NCI-H1105 (cell line): Measurements from ENCODE around the gene CADPS.

Experiments used
- DNase-seq: peaks from one replicate; lab custom pipeline; 2025; lab: John Stamatoyannopoulos, UW

Gene CADPS

DNA sequence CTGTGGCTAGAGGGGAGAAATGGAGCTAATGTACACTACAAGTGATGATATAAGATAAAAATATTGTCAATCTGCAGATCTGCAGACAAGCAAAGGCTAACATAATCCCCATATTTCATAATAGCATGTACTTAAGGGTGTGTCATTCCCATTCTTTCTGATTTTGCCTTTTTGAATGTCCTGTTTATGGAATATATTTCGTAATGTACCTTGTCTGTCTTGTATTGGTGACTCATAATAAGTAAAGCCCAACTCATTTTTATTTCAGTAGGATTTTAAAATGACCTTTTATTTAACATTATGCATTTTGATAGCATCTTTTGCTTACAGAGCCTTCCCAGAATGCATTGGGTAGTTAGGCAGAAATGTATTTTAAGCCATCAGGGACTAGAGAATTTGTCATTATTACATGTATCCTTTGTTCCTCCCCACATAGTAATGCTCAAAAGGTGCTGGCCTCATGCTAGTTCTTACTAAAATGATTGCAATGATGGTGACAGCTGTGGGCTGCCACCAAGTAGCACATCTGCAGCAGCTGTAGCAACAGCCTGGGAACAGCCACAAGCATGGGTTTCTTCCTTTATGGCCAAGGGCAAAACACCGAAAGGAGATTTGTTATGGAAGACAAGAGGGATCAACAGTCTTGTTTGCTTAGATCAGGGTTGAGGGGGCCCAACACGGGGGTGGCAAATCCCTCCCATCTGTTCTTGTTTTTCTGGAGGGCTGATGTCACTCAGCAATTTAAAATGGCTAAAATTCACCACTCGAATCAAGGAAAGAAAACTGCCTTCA, 188.5 kb downstream of the CADPS start:
- no peak for DNase-seq

- no peak for DNase-seq
Measured at GRCh38 chr3:62682826-62683225, 192.4 kb downstream of the CADPS start.

GRCh38 chr3:62679988-62680387, 195.2 kb downstream of the CADPS start:
- DNase-seq = no peak

DNA sequence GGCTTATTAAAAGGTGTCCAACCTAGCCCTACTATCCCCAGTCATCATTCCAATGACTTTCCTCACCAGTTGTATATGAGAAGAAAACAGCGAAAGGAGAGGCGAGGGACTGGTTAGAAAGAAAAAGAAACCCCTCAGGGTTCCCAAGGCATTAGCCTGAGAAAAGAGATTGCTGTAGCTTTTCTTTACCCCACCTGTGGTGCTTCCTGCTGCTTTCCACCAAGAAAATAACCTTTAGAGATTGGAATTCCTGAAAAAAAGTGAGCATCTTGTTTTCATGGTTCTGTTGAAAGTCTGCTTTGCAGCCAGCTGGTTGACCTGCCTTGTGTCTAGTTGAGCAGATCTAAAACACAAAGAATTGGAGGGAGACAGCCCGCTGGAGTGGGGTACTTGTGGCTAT, 196.4 kb downstream of the CADPS start:
- DNase-seq = no peak

DNA sequence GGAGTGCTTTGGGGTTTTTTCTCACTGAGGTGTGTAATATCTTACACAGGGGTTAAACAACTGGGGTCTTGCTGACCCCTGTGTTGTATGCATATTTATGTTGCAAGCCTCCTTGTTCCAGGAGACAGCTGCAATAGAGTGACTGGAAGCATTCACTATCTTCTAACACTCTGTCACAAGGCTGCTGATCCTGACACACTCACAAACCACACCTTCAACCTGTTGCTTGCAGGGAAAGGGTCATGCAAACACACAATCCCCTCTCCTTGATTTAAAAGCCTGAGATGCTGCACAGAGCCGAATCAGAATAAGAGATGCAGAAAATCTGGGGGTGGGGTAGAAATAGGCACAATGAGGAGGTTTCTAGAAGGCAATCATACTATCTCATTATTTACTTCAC, 197.3 kb downstream of the CADPS start:
- DNase-seq = no peak

GRCh38 chr3:62676689-62677271, 198.4 kb downstream of the CADPS start:
- no peak for DNase-seq

DNA sequence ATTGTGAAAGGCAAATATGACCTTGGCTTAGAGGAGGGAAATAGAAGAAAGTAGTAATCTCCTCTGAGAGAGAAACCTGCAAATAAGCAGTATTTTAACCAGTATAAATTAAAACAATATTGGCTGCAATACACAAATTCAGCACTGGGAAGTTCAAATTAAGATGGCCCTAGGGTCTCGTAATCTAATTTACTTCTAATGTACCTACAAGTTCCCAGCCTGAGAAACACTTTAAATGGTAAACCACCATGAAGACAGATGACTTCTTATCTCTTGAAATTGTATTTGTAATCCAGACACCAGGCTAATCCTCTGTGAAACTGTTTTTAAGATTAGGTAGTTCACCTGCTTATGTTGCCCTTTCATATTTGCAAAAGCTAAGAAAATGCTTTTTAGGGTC, 199.7 kb downstream of the CADPS start:
- DNase-seq = no peak

GRCh38 chr3:62672988-62673313, 202.3 kb downstream of the CADPS start:
- DNase-seq = no peak

- no peak for DNase-seq
Measured at GRCh38 chr3:62672270-62672987, 202.8 kb downstream of the CADPS start.

DNA sequence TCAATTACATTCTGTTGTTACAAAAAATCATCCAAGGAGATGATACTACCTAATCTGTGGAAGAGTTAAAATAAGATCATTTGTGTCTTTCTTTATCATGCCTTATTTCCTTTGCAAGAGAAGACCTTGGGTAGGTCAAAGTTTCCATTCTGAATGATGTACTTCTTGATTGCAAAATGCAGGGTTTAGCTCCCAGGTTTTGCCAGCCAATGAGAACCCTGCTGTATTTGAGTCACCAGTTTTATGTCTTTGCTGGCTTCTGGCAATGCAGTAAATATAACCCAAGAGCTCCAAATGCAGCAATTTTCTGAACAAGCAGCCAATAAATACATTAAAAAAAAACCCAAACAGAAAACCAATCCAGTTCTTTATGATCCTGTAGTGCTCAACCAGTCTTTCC, 204.9 kb downstream of the CADPS start:
- DNase-seq = no peak

GRCh38 chr3:62669161-62669560, 206.1 kb downstream of the CADPS start:
- DNase-seq = no peak

GRCh38 chr3:62667714-62668113, 207.5 kb downstream of the CADPS start:
- DNase-seq = no peak

- DNase-seq = peak; percentile 3
Measured at GRCh38 chr3:62665627-62666437, 209.4 kb downstream of the CADPS start.

GRCh38 chr3:62662677-62663076, 212.5 kb downstream of the CADPS start:
- DNase-seq = no peak

- no peak for DNase-seq
Measured at GRCh38 chr3:62659660-62660059, 215.6 kb downstream of the CADPS start.

DNA sequence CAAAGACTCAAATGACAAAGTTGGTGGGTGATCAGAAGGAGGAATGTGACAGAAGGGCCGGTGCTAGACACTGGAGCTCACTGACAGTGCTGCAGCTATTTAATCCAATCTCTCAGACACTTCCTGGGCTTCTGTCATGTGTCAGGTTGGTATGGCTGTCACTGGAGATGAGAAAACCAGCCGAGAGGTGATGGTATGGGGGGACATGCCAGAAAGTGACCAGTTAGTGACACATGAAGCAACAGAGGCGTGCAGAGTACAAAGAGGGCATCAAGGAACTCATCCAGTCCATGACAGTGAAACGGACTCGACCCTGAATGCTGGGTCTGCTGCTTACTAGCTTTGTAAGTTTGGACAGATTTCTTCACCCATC, 219.5 kb downstream of the CADPS start:
- DNase-seq = no peak

- DNase-seq = no peak
Measured at GRCh38 chr3:62655056-62655690, 220.0 kb downstream of the CADPS start.

DNA sequence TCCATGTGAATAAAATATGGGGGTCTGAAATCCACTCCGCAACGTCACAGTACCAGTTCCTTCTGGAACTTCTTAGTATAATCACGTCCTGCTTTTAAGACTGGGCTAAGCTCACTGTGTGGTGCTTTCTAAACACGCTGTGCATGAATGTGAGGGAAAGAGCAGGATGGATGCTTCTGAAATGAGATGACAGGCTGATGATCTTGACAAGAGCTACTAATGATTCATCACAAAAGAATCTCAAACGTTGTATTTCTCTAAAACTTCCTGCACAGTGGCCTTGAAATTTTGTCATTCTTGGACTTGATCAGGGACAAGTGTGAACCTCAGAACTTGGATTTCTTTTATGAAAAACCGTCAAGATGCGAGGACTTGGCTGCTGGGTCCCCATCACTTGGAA, 221.4 kb downstream of the CADPS start:
- DNase-seq = no peak

DNA sequence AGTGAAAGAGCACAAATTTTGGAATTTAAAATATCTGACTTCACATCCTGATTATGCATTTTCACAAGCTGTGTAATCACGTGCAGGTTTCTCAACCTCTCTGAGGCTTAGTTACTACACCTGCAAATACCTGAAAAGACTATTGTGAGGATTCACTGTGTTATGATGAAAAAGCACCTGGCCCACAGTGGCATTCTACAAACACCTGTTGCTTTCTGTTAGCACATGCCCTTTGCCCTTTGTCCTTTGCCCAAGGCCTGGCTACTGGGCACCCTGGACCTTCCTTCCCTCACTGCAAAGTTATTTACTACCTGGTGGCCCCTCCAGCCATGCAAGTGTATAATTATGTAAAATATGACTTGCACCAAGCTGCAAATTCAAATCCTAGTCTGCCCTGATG, 227.5 kb downstream of the CADPS start:
- no peak for DNase-seq

- no peak for DNase-seq
Measured at GRCh38 chr3:62644493-62644892, 230.7 kb downstream of the CADPS start.

- no peak for DNase-seq
Measured at GRCh38 chr3:62638316-62638715, 236.9 kb downstream of the CADPS start.

- DNase-seq = no peak
Measured at GRCh38 chr3:62636235-62636826, 238.9 kb downstream of the CADPS start.
